NCI-H226 (cell line): ENCODE data around the gene SPOCK3.
A peak's percentile ranks its signal among the peaks of the same experiment; 100 is the strongest.

Source experiments
- DNase-seq: peaks from one replicate; pipeline ENCODE4 v3.0.0-alpha.2; 2015

SPOCK3 gene

DNA sequence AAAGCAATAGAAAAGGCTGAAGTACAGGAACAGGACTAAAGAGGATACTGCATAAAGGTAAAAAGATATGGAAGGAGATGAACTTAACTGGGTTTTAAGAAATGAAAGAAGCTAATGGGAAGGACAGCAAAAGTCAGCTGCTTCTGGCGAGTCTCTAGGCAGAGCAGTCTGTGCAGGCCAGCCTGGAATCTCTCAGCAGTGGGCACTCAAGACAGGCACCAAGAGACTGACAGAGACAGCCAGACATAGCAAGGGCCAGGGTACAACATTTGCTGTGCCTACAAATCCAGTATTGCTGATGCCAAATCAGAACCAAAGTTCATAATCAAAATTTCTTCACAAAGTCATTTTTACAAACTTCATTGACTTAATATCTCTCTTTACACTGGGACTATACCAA is 62.4 kb downstream of the SPOCK3 start:
- no peak for DNase-seq

DNA sequence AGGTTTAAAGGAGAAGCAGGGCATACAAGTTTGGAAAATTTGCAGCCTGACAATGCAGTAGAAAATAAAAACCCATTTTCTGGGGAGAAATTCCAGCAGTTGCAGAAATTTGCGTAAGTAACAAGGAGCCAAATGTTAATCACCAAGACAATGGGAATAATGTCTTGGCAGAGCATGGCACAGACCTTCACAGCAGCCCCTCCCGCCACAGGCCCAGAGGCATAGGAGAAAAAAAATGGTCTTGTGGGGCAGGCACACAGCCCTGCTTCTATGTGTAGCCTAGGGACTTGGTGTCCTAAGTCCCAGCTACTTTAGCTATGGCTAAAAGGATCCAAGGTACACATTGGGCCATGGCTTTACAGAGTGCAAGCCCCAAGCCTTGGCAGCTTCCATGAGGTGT is 65.7 kb downstream of the SPOCK3 start:
- DNase-seq = no peak

DNA sequence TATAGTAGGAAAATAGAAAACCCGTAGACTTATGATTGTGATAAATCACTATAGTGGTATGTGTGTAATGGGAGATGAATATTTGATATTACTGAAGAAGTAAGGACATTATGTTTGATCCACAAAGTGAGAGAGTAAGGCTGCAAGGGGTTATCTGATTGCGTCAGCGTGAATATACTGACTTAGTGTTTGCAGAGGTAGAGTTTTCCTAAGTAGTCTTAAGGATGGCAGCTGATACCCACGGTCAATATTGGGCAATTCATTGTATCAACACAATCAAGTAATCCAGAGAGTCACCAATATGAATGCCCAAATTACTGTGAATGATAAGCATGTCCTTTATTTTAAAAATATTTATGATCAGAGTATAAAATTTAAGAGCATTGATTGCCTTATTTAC is 83.7 kb downstream of the SPOCK3 start:
- DNase-seq = no peak

DNA sequence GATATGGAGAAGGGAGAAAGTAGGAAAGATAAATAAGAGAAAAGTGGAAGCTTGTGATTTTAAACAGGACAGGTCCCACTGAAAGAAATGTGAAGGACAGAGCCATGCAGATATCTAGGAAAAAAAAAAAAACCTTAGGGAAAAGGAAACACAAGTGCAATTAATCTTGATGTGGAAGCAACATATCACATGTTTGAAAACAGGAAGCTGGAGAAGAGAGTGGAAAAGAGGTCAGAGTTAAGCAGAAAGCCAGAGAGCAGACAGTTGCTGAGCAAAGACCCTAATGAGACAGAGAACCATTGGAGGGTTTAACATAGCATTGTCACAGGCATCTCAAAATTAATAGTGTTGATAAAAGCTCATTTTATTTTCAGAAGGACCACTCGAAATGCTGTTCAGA is 89.7 kb downstream of the SPOCK3 start:
- no peak for DNase-seq

DNA sequence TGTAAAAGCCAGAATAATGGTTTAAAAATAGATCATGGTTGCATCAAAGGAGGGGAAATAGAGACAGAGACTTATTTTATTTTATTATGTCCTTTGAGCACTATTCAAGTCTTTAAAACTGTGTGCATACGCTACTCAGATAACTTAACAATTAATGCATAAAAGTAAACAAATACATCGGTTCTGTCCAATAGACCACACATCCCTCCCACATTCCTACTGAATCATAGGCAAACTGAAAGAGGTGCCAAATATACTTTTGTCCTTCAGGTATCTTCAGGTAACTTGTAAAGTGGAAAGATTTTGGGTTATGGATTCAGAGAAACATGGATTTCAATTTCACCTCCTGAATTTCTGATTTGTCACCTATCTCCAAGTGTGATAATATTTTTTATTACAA is 91.3 kb downstream of the SPOCK3 start:
- no peak for DNase-seq

DNA sequence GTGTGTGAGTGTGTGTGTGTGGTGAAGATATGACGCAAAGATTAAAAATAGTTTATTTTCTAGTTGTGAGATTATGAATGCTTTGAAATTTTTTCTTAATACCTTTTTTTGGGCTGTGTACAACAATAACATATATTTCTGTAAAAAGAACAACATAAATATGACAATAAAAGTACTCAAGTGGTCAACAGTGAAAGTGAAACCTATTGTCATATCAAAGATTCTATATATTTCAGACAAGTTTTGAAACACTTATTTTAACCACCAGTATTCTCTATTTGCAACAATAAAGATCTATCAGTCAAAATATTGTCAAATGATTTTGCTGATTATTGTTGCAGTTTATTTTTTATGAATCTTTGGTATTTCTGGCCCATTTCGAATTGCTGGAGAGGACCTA is 98.0 kb downstream of the SPOCK3 start:
- DNase-seq = no peak

DNA sequence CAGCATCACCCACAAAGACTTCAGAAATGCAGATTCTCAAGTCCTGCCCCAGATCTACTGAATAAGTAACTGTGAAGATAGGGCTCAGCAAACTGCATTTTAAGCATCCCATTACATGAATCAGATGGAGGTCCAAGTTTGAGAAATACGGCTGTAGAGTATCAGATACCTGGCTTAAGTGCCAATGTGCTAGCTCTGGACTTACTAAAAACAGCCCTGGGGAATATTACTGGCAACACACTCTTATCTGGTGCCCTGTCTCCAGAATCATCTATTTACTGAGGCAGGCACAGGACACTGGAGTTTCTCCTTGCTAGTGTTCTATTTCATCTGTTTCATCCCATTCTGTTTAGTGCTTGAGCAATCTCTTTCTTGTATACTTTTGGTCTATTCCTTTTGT is 105.1 kb downstream of the SPOCK3 start:
- no peak for DNase-seq

DNA sequence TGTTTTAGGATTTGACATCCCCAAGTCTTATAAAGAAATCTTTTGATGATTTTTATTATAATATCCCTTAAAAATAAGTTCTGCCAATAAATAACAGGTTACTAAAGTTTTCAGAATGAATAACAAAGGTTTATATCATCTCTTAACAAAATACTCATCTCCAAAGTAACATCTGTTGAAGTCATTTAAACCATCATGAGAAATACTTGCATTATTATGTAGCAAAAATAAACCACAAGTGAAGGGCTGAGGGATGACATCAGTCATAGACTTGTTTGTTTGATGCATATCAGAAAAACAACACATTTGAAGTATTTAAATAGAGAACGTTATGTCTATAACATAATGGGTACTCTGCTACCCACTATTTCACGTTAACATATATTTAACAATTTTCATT is 114.9 kb downstream of the SPOCK3 start:
- DNase-seq = no peak

DNA sequence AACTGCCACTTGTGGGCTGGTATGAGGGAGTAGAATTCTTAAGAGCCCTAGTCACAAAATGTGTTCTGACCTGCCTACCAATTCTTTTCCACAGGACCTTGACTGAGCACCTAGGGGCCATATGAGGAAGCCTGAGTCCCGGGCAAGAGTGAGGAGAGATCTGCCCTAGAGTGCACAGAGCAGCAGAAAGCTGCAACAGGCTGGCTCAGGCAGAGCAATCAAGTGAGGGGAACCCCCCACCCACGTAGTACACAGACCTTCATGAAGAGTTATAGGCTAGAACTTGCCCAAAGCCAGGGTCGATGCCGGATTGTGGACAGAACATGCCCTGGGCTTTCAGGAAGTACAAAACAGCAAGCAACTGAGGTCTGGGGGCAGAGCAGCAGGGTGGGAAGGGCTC is 117.0 kb downstream of the SPOCK3 start:
- DNase-seq = no peak

DNA sequence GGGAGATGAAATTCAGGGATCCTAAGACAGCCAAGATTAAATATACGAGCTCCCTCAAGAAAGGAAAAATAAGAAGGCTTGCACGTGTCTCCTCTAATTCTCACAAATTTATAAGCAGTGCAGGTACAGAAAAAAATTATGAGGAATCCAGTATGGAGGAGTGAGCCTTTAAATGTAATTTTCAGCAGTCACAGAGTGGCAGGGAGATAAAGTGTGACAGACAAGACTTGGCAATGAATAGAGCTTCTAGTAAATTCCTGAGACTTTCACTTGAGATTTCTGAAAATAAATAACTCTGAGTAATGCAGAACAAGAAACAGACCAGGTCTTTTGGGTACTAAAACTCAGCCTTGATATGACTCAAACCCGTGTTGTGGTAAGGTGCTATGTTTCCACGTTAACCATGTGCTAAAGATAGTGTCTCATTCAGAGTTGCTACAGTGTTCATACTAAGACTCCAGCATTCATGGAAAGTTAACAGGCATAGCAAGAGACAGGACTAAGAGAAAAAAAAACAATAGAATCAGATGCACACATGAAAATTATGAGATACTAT is 119.8 kb downstream of the SPOCK3 start:
- no peak for DNase-seq

DNA sequence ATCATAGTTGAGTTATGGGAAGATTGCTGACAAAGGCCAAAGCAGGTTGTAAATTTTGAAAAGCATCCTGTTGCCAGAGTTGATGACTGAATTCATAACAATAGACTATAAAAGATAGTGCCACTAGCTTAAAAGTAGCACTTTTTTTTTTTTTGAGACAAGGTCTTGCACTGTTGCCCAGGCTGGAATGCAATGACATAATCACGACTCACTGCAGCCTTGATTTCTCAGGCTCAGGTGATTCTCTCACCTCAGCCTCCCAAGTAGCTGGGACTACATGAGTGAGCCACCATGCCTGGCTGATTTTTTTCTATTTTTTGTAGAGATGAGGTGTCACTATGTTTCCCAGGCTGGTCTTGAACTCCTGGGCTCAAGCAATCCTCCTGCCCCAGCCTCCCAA is 122.7 kb downstream of the SPOCK3 start:
- no peak for DNase-seq

DNA sequence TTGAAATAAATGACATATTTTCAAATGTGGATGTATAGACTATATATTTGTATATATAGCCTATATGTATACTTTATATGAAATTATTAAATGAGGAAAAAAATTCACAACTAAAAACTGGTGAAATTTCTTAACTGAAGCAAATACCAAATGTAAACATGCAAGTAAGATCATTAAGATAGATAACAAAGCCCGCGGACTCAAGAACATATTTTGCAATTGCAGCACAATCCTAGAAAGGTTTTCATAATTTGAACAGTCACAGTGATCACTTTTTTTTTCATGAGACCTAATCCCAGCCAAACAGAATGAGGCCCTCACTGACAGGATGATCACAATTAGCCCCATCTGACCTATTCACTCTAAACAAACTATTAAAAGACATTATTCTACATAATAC is 123.2 kb downstream of the SPOCK3 start:
- DNase-seq = no peak

DNA sequence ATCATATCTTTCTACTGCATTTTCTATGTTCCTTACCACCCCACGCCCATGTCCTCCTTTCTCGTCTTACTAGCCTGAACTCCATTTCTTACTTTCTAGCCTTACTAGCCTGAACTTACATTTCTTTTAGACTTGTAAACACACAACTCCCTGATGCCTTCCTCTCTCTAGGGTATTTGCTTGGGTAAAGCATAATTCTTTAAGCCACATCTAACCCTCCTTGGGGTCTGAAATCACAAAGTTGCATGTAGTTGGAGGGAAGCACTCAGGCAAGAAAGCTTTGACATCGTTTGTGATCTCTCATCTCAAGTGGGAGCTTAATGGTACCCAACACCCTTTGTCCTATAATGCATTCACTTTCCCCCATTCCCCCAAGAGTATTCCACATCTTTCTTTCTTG is 124.4 kb downstream of the SPOCK3 start:
- no peak for DNase-seq

DNA sequence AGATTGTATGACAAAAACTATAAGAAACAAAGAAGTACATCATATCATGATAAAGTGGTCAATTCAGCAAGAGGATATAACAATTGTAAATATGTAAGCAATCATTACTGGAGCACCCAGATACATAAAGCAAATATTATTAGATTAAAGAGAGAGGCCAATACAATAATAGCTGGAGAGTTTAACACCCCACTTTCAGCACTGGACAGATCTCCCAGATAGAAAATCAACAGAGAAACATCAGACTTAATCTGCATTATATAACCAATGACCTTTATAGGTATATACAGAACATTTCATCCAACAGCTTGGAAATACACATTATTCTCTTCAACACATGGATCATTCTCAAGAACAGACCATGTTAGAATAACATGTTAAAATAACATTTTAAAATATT is 128.4 kb downstream of the SPOCK3 start:
- no peak for DNase-seq

DNA sequence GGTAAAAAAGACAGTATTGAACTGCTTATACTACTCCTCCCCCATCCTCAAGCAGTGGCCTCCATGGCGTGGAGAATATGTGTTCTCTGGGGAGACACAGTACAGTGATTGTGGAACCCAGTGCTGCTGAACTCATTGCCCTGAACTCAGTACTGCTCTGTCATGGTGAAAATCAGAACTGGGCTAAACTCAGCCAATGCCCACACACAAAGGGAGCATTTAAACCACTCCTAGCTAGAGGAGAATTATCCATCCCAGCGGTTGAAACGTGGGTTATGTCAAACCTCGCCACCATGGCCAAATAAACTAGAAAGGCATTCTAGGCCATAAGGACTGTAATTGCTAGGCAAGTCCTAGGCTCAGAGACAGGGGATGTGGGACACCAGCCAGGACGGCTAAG is 131.8 kb downstream of the SPOCK3 start:
- no peak for DNase-seq

DNA sequence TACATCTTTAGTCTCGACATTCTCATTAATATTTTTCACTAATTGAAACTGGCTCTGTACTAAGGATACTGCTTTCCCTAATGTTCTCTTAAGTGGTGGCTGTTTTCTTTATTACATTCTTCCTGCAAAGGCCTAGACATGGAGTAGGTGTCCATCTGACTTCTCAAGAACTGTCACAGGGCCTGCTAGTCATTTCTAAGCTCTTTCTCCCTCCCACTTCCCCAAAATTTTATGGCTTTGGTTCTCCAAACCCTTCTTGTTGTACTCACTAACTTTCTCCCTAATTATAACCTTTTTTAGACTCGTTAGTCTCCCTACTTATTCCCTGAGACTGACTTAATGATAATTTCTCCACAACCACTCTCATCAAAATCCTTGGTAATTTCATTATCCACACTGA is 133.3 kb downstream of the SPOCK3 start:
- DNase-seq = no peak

DNA sequence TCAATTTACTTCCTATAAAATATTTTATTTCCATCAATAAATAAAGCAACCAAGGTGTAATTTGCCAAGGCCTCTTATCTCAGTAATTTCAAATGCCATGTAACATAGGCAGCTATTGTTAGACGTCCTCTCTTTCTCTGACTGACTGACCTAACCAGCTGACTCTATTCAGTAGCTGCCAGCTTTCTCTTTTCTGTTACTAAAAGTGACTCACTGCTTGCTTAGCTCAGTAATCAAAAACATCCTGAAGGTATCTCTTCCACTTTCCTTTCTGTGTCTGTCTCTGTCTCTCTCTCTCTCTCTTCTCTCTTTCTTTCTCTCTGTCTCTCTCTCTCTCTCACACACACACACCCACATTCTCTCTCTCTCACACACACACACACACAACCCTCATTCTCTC is 134.2 kb downstream of the SPOCK3 start:
- peak; percentile 43 for DNase-seq

DNA sequence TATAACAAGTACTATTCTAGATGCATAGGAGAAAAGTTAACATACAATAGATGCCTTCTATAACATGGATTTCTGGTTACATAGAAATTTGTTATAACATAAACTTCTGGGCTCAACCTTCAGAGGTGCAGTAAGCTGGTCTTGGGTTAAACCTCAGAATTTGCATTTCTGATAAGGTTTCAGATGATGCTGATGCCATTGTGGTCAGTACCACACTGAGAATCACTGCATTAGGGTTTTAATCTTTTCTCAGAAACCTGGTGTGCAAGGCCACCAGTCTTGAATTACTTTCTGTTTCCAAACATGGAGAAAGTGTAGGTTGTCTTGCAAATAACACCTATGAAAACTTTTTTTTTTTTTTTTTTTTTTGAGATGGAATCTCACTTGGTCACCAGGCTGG is 146.2 kb downstream of the SPOCK3 start:
- no peak for DNase-seq

DNA sequence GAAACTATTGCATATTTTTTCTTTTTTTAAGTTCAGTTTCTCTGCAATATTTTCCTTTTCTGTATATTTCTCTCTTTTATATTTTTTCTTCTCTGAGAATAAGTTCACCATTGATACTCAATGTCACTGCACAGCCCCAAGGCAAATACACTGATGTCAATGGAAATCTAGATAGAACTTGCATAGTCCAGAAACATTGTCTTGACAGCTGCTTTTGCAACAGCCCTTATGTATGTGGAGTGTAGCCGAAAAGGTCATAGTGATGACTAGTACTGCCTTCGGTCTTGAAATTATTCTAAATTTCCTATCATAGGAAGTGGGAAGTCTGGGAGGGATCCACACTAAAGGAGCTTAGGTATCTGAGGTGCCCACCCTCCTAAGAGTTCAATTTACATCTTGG is 150.0 kb downstream of the SPOCK3 start:
- DNase-seq = no peak

DNA sequence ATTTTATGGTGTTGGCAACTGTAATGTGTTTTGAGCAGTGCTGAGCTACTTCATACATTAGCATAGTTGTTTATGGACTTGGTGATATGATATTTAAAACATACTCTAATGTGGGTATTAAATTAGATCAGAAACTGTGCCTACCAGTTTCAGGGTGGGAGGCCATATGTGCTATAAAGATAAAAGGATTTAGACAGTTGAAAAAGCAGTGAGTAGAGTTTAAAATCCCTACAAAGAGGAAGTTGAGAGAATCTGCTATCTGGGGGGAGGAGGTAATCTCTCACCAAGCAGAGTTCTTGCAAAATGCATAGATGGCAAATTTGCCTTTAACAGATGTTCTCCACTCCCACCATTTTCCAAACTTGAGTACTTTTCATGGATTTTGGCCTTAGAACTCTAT is 154.5 kb downstream of the SPOCK3 start:
- DNase-seq = no peak

DNA sequence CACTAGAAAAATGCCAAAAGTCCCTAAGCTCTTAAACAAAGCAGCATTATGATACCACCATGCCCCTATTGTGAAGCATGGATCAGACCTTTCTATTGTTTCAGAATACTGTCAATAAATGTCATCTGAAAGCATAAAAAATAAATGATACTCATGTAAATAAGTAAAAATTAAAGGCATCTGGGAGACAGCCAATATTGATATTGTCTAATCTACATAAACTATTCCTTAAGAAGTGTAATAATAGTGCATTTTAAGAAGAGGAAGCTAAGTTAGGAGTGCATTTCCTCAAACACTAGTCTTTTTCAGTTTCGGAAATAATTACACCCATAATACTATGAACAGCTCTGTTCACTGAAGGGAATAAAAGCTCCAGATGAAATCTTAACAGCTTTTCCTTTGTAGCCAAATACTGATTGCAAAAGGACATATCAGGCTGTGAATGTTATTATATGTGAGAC is 181.6 kb downstream of the SPOCK3 start:
- no peak for DNase-seq

DNA sequence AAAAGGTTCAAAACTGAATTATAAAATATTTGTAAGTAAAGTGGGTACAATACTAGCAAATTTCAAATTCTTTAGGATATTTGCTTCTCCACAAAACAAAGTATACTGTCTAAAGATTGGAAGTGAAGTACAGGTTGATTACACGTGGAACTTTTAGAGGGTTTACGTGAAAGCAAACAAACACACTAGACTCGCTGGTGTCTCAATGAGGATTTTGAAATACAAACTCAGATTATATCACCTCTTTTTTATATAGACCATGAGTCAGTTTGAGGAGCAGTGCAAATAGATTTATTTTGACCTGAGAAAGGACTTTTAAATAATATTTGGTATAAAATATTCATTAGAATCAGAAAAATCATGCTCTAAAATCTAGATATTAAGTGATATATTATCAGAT is 185.0 kb downstream of the SPOCK3 start:
- DNase-seq = no peak

DNA sequence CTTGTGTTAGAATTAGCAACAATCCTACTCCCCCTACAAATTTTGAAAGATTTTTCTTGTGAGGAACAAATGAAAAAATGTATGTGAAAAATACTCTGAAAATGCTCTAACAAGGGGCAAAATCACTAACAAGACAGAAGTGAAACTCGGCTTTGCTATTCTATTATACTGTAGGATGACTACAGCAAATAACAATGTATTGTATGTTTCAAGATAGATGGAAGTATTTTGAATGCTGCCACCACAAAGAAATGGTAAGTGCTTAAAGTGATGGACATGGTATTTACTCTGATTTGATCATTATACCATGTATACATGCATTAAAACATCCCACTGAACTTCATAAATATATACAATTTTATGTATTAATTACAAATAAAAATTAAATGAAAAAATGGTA is 192.8 kb downstream of the SPOCK3 start:
- DNase-seq = no peak

DNA sequence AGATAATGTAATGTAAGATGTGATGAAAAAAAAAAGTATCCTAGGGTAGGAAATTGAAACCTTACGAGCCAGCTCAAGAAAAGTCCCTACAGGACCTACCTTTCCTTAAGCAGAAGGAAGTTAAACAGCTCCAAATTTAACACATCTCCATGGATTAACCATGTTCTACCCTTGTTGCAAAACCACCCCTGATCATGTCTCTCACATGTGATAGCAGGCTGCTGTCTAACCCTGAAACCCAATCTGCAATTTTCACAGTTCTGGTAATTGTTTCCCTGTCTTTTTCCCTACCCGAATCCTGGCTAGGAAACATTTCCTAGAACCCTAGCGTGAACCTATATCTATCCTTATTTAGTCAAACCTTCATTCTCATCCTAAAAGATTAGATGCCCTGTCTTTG is 198.9 kb downstream of the SPOCK3 start:
- DNase-seq = no peak

DNA sequence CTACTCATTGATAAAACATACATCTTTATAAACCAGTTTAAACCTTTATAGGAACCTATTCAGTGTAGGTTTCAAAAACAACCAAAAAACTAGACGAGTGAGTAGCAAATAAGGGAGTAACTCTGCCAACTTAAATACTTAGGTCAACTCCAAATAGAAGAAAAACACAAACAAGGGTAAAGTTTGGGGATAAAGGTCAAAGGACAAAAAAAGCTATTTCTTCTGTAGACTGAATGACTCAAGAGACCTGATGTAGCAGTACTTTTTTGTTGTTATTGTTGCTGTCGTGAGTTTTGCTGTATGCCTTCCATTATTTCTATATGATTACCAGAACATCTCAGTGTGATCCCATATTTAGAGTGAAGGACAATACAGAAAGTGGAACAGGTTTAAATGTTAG is 199.3 kb downstream of the SPOCK3 start:
- DNase-seq = no peak

DNA sequence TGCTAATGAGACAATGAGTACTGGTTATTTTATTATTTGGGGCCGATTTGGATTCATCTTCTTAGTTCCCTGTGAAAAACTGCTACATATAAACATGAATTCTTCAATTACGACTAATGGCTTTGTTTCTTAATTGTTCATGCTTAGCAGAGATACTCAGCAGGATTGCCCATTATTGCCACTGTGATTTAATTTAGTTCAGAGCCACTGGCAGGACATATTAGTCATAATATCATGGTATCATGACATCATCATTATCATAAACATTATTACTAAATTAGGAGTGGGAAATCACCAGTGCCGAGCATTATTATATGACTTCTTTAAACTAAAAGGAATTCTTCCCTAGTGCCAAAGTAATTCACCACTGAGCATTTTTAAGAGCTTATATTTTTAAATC is 201.4 kb downstream of the SPOCK3 start:
- DNase-seq = no peak
